ENCODE measurements around the gene RBM17. TPM values are rescaled to one million over a fixed set of nuclear protein-coding genes. Genes with fewer than 3 reads are reported as not detected.
A peak's percentile ranks its signal among the peaks of the same experiment; 100 is the strongest.

RBM17 gene
- total and polyA plus RNA-seq, 2 of the 13 experiments (the other 11 are each of a cell fraction or from before 2014, with no cell fraction given) = 30.7 to 77.5 TPM

DNA sequence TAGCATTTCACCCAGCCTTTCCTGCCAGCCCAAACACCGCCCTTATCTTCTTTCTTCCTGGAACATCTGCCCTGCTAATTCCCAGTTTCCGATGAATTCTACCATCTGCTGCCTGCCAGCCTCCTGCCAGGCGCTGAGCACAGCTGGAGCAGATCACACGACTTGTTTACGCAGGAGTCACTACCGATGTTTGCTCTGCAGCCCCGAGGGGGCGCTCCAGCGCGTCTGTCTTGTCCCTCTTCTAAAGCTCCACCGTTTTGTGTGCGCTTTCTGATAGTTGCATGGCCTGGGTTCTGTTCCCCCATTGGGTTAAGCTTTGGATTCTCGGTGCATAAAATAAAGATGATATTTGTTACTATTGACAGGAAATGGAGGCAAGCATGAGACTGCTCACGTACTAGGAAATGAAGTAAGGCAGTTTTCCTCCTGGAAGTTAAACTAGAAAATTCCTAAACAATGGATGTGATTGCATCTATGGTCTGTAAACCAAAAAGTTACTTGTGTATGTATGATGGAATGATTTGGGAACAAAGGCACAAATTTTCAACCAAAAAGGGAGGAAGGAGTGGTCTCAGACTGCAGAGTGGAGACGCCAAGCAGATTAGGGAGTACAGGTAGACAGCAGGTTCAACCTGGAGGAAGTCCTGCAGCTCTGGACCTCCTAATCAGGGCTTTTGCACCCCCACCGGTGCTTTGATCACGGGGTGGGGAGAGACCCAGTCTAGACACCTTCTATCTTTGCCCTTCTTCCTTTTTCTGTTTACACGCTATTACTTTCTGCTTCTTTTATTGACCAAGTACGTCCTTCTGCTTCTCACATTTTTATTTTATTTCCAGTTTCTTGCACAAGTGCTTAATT lies 2.2 kb upstream of the RBM17 start (continued):
- TF ChIP-seq JUNB (CRISPR knock-in tag; IDR thresholded peaks at IDR 0.05; ENCODE audit: borderline replicate concordance) (no peak), HINFP (CRISPR knock-in tag; IDR thresholded peaks at IDR 0.05; ENCODE audit: low read depth) (no peak), ZMYM4 (CRISPR knock-in tag; IDR thresholded peaks at IDR 0.05) (0 out of 2 replicates have a peak, but pooled peaks have one; percentile 19), TCF7L2 (IDR thresholded peaks at IDR 0.05; ENCODE audit: low read depth, low read length) (no peak), RBFOX2 (IDR thresholded peaks at IDR 0.05; ENCODE audit: low read depth, low read length) (no peak), ATAD3A (CRISPR knock-in tag; IDR thresholded peaks at IDR 0.05) (no peak), HNRNPLL (IDR thresholded peaks at IDR 0.05; ENCODE audit: low read depth, low read length, poor library complexity, severe bottlenecking) (no peak), ADNP (CRISPR knock-in tag; IDR thresholded peaks at IDR 0.05) (no peak), FOXA3 (CRISPR knock-in tag; IDR thresholded peaks at IDR 0.05) (peak; percentile 78), FOXP4 (CRISPR knock-in tag; IDR thresholded peaks at IDR 0.05) (0 out of 2 replicates have a peak, but pooled peaks have one; percentile 26), ZNF296 (CRISPR knock-in tag; conservative IDR thresholded peaks at IDR 0.05) (no peak), ZNF639 (CRISPR knock-in tag; conservative IDR thresholded peaks at IDR 0.05) (no peak), SOX6 (IDR thresholded peaks at IDR 0.05) (no peak), SOX6 (CRISPR knock-in tag; IDR thresholded peaks at IDR 0.05) (0 out of 2 replicates have a peak, but pooled peaks have one; percentile 8), ZNF350 (CRISPR knock-in tag; IDR thresholded peaks at IDR 0.05; ENCODE audit: borderline replicate concordance, low read depth) (peak; percentile 43; the same call in 1 of the 2 replicates)
- TF ChIP-seq, protein P1, sequence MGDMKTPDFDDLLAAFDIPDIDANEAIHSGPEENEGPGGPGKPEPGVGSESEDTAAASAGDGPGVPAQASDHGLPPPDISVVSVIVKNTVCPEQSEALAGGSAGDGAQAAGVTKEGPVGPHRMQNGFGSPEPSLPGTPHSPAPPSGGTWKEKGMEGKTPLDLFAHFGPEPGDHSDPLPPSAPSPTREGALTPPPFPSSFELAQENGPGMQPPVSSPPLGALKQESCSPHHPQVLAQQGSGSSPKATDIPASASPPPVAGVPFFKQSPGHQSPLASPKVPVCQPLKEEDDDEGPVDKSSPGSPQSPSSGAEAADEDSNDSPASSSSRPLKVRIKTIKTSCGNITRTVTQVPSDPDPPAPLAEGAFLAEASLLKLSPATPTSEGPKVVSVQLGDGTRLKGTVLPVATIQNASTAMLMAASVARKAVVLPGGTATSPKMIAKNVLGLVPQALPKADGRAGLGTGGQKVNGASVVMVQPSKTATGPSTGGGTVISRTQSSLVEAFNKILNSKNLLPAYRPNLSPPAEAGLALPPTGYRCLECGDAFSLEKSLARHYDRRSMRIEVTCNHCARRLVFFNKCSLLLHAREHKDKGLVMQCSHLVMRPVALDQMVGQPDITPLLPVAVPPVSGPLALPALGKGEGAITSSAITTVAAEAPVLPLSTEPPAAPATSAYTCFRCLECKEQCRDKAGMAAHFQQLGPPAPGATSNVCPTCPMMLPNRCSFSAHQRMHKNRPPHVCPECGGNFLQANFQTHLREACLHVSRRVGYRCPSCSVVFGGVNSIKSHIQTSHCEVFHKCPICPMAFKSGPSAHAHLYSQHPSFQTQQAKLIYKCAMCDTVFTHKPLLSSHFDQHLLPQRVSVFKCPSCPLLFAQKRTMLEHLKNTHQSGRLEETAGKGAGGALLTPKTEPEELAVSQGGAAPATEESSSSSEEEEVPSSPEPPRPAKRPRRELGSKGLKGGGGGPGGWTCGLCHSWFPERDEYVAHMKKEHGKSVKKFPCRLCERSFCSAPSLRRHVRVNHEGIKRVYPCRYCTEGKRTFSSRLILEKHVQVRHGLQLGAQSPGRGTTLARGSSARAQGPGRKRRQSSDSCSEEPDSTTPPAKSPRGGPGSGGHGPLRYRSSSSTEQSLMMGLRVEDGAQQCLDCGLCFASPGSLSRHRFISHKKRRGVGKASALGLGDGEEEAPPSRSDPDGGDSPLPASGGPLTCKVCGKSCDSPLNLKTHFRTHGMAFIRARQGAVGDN (CRISPR knock-in tag; IDR thresholded peaks at IDR 0.05) = peak; percentile 48
- TF ChIP-seq, protein P2, sequence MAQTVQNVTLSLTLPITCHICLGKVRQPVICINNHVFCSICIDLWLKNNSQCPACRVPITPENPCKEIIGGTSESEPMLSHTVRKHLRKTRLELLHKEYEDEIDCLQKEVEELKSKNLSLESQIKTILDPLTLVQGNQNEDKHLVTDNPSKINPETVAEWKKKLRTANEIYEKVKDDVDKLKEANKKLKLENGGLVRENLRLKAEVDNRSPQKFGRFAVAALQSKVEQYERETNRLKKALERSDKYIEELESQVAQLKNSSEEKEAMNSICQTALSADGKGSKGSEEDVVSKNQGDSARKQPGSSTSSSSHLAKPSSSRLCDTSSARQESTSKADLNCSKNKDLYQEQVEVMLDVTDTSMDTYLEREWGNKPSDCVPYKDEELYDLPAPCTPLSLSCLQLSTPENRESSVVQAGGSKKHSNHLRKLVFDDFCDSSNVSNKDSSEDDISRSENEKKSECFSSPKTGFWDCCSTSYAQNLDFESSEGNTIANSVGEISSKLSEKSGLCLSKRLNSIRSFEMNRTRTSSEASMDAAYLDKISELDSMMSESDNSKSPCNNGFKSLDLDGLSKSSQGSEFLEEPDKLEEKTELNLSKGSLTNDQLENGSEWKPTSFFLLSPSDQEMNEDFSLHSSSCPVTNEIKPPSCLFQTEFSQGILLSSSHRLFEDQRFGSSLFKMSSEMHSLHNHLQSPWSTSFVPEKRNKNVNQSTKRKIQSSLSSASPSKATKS (CRISPR knock-in tag; IDR thresholded peaks at IDR 0.05) = no peak

Measured in HepG2 (cell line).